ENCODE data around the gene STYX. TPM values are rescaled to one million over a fixed set of nuclear protein-coding genes. Genes with fewer than 3 reads are reported as not detected.

The STYX gene
- total RNA-seq, 1 donor from 2014 or later, result 11.8 TPM

DNA sequence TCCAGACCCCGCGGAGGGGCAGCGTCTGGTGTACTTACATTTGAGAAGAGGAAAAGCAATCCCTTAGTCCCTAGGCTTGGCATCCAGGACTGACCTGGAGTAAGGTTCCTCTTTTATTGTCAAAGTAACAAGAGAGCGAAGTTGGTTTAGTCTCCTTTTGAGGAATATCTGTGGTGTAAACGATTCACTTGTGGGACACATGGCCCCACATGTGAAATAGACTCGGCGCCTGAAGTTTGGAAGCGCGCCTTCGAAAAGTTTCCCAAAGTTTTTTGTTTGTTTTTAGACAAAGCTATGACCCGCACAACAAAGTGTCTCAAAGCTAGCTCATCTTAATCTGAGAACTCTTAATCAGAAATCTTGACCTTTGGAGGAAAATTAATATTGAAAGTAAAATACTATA lies 744 bp downstream of the STYX start:
- no peak for DNase-seq (ENCODE audit: low read depth)
- TF ChIP-seq, protein P1, sequence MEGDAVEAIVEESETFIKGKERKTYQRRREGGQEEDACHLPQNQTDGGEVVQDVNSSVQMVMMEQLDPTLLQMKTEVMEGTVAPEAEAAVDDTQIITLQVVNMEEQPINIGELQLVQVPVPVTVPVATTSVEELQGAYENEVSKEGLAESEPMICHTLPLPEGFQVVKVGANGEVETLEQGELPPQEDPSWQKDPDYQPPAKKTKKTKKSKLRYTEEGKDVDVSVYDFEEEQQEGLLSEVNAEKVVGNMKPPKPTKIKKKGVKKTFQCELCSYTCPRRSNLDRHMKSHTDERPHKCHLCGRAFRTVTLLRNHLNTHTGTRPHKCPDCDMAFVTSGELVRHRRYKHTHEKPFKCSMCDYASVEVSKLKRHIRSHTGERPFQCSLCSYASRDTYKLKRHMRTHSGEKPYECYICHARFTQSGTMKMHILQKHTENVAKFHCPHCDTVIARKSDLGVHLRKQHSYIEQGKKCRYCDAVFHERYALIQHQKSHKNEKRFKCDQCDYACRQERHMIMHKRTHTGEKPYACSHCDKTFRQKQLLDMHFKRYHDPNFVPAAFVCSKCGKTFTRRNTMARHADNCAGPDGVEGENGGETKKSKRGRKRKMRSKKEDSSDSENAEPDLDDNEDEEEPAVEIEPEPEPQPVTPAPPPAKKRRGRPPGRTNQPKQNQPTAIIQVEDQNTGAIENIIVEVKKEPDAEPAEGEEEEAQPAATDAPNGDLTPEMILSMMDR (IDR thresholded peaks at IDR 0.05; ENCODE audit: insufficient read depth, low read length, poor library complexity, severe bottlenecking), result no peak
- H3K36me3 ChIP-seq (ENCODE audit: control insufficient read depth, insufficient read depth, low read length), result no peaks in the 10 kb centered on the region
- peak overlapping the region; percentile 74 for H3K4me3 ChIP-seq (ENCODE audit: low read depth, low read length)
- H3K27me3 ChIP-seq (ENCODE audit: control insufficient read depth, insufficient read depth, low read length), result no peaks in the 10 kb centered on the region

DNA sequence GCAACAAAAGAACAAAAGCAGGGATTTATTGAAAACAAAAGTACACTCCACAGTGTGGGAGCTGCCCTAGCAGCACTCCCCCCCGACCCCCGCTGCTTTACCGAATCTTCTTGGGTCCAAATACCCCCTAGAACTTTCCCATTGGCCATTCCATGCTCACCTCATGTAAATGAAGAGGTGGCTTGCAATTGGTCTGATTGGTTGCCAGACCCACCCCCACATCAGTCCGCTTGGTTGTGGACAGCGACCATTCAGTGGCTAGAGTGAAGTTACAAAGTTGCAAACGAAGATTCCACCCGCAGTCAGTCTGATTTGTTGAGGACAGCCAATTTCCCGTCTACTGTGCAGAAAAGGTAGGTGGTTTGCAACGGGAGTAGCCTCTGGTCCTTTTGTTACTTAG lies 3.9 kb downstream of the STYX start:
- no peaks in the 10 kb centered on the region for H3K36me3 ChIP-seq (ENCODE audit: control insufficient read depth, insufficient read depth, low read length)
- TF ChIP-seq, protein P1 (IDR thresholded peaks at IDR 0.05; ENCODE audit: insufficient read depth, low read length, poor library complexity, severe bottlenecking), result no peak
- H3K4me3 ChIP-seq (ENCODE audit: low read depth, low read length), result no peak overlapping the region
- H3K27me3 ChIP-seq (ENCODE audit: control insufficient read depth, insufficient read depth, low read length), result no peaks in the 10 kb centered on the region
- DNase-seq (ENCODE audit: low read depth), result no peak

DNA sequence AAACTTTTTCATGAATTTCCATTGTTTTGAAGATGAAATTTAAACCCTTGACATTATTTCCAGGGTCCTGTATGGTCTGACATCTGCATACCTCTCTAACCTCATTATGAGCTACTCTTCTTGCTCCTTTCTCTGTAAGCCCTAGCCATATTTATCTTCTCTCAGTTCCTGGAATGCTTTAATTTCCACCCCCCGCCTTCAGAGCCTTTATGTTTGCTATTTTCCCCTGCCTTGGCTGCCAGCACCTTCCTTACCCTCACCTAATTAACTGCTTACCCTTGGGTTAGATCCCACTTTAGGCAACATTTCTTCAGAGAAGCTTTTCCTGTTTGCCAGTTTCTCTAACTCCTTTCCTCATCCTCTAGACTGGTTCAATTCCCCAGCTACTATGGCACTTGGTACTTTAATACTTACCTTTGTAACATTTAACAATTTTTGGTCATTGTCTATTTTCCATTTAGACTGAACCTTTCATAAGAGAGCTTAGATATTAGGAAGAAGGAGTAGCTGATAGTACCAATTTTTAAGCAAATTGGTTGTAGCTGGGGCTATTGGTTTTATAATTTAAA lies 6.0 kb downstream of the STYX start:
- DNase-seq (ENCODE audit: low read depth), result no peak
- H3K4me3 ChIP-seq (ENCODE audit: low read depth, low read length), result no peak overlapping the region
- H3K36me3 ChIP-seq (ENCODE audit: control insufficient read depth, insufficient read depth, low read length), result no peaks in the 10 kb centered on the region
- no peaks in the 10 kb centered on the region for H3K27me3 ChIP-seq (ENCODE audit: control insufficient read depth, insufficient read depth, low read length)
- TF ChIP-seq, protein P1 (IDR thresholded peaks at IDR 0.05; ENCODE audit: insufficient read depth, low read length, poor library complexity, severe bottlenecking), result no peak

DNA sequence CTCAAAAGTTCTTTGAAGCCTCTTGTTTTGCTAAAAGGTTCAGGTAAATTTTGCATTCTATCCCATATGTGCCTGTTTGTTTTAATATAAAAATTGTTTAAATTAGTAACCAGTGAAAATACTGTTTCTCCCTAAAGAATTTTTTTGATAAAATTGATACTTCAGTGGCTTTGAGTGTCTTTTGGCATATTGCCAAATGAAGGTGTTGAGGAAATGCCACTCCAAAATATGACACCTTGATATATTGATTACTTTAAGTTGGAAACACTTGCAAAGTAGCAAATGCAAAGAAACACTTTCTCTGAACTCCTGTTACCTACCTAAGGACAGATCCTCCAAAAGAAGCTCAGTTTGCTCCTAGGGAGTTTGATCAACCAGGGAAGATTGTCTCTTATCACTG lies 8.4 kb downstream of the STYX start:
- Histone ChIP-seq H3K27me3 (ENCODE audit: control insufficient read depth, insufficient read depth, low read length) (no peaks in the 10 kb centered on the region), H3K36me3 (ENCODE audit: control insufficient read depth, insufficient read depth, low read length) (no peaks in the 10 kb centered on the region), H3K4me3 (ENCODE audit: low read depth, low read length) (no peak overlapping the region)
- TF ChIP-seq, protein P1 (IDR thresholded peaks at IDR 0.05; ENCODE audit: insufficient read depth, low read length, poor library complexity, severe bottlenecking), result no peak
- DNase-seq (ENCODE audit: low read depth), result no peak

DNA sequence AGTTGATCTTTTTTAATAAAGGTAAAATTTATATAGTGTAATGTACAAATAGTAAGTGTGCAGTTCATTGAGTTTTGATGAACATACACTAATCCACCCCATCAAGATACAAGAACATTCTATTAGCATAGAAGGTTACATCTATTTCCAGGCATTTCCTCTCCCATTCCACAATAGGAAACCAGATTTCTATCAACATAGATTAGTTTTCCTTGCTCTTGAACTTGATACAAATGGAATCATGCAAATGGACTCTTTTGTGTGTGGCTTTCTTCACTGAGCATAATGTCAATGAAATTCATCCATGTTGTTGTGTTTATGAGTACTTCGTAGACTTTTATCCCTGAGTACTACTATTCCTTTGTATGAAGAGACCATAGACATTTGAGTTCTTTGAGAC lies 10.8 kb downstream of the STYX start:
- no peak for DNase-seq (ENCODE audit: low read depth)
- TF ChIP-seq, protein P1 (IDR thresholded peaks at IDR 0.05; ENCODE audit: insufficient read depth, low read length, poor library complexity, severe bottlenecking), result no peak
- H3K27me3 ChIP-seq (ENCODE audit: control insufficient read depth, insufficient read depth, low read length), result no peaks in the 10 kb centered on the region
- H3K4me3 ChIP-seq (ENCODE audit: low read depth, low read length), result no peak overlapping the region
- no peaks in the 10 kb centered on the region for H3K36me3 ChIP-seq (ENCODE audit: control insufficient read depth, insufficient read depth, low read length)

DNA sequence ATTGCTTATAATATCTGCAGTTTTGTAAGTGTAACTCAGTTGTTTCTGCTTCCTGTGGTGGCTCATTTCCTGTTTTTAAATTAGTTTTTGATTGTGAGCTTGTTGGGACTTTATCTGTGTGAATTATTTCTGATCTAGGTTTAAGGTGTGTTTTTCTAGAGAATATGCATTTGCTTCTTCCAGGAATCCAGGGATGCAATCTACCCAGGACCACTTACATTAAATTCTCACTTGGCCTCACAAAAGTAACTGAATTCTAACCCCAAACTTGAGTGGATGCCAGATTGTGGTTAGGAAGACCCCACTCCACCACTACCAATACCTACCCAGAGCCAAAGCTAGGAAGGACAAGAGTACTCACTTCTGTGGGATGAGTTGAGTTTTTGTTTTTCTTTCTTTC lies 11.9 kb downstream of the STYX start:
- TF ChIP-seq, protein P1 (IDR thresholded peaks at IDR 0.05; ENCODE audit: insufficient read depth, low read length, poor library complexity, severe bottlenecking), result no peak
- no peaks in the 10 kb centered on the region for H3K36me3 ChIP-seq (ENCODE audit: control insufficient read depth, insufficient read depth, low read length)
- no peaks in the 10 kb centered on the region for H3K27me3 ChIP-seq (ENCODE audit: control insufficient read depth, insufficient read depth, low read length)
- no peak for DNase-seq (ENCODE audit: low read depth)
- H3K4me3 ChIP-seq (ENCODE audit: low read depth, low read length), result no peak overlapping the region
